Ectodermal cell (in vitro differentiated cells): ENCODE data around the gene CADPS.

Experiments
- H3K27ac ChIP-seq: 2 replicates; pipeline ENCODE4 v1.7.0; 2013; ENCODE audit warnings: mild to moderate bottlenecking, low read depth, low read length; ENCODE audit not compliant: insufficient read depth, poor library complexity, severe bottlenecking
- H3K27me3 ChIP-seq: 2 replicates; pipeline ENCODE4 v1.7.0; 2013; ENCODE audit warnings: mild to moderate bottlenecking, low read length; ENCODE audit not compliant: insufficient read depth, control insufficient read depth, poor library complexity, severe bottlenecking
- H3K36me3 ChIP-seq: one replicate; pipeline ENCODE4 v1.7.0; 2013; ENCODE audit warnings: low read length; ENCODE audit not compliant: control insufficient read depth, insufficient read depth
- H3K4me1 ChIP-seq: one replicate; pipeline ENCODE4 v1.7.0; 2013; ENCODE audit warnings: low read length; ENCODE audit not compliant: control insufficient read depth, insufficient read depth
- H3K4me3 ChIP-seq: 2 replicates; pipeline ENCODE4 v1.7.0; 2013; ENCODE audit warnings: low read depth, low read length, control low read depth; ENCODE audit not compliant: insufficient read depth
- H3K9me3 ChIP-seq: 2 replicates; pipeline ENCODE4 v1.7.0; 2013; ENCODE audit warnings: mild to moderate bottlenecking, low read length, moderate library complexity; ENCODE audit not compliant: control insufficient read depth
- WGBS, 2 experiments: methylation state at CpG; one replicate each; pipeline ENCODE4 v1.1.7; 2013; ENCODE audit warnings: missing lambda C conversion rate in 2 of 2; 5-methylcytosine and 5-hydroxymethylcytosine counted together

The CADPS gene

DNA sequence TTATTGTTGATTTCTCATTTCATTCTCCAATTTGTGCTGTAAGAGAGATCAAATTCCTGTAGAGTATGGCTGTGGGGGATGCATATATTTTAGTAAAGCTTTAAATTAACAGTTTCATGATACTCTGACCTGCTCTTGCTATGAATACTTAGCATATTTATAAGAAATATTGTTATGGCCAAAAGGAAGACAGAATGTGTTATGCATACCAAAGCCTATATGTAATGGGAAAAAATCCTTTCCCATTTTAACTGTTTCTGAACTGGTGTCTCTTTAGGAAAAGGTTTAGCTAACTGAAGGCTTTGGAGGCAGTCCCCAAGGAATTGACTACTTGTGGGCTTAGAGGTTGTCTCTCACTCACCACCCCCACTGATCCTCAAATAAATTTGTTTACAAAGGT, 59.2 kb downstream of the CADPS start:
- Histone ChIP-seq H3K36me3 (no peaks in the 10 kb centered on the region), H3K9me3 (no peaks in the 10 kb centered on the region), H3K4me1 (no peaks in the 10 kb centered on the region), H3K27ac (no peak overlapping the region), H3K27me3 (no peaks in the 10 kb centered on the region), H3K4me3 (no peak overlapping the region)

DNA sequence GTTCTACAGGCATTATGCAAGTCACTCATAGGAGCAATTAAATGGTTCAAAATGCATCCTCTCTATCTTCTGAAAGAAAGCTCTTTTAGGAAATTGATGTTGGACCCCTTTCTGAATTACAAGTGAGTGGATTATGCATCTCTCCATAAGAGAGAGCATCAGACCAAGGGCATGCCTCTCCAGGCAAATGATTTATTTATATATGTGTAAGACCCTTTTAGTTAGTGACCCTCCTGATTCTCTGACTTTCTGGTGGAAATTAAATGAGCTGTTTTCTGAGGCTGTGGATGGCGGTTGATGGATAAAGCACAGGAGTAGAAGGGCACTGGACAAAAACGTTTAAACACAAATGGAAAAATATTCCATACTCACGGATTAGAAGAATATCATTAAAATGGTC, 62.6 kb downstream of the CADPS start:
- H3K36me3 ChIP-seq: no peaks in the 10 kb centered on the region
- H3K9me3 ChIP-seq: no peaks in the 10 kb centered on the region
- WGBS, 2 experiments: 92% methylated on average over 3 of the region's 3 CpGs
- H3K27me3 ChIP-seq: no peaks in the 10 kb centered on the region
- no peaks in the 10 kb centered on the region for H3K4me1 ChIP-seq
- no peak overlapping the region for H3K4me3 ChIP-seq
- H3K27ac ChIP-seq: no peak overlapping the region

GRCh38 chr3:62811119-62811518, 64.1 kb downstream of the CADPS start:
- H3K4me1 ChIP-seq: no peaks in the 10 kb centered on the region
- no peaks in the 10 kb centered on the region for H3K36me3 ChIP-seq
- no peaks in the 10 kb centered on the region for H3K27me3 ChIP-seq
- no peaks in the 10 kb centered on the region for H3K9me3 ChIP-seq
- H3K27ac ChIP-seq: no peak overlapping the region
- H3K4me3 ChIP-seq: no peak overlapping the region

DNA sequence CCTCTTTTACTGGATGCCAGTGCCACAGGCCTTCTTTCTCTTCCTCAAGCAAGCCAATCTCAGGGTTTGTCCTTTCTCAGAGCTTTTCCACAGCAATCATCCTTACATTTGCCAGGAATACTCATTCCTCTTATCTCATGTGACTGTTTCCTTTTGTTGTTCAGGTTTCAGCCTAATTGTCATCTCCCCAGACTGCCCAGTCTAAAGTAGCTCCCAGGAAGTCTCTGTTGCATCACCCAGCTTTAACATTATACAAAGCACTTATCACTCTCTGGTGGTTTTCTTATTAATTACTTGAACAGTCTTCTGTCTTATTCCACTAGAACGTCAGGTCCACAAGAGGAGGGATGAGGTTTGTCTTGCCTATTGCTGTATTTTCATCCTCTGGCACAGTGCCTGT, 65.8 kb downstream of the CADPS start:
- Histone ChIP-seq H3K36me3 (no peaks in the 10 kb centered on the region), H3K27me3 (no peaks in the 10 kb centered on the region), H3K4me3 (no peak overlapping the region), H3K27ac (no peak overlapping the region), H3K9me3 (no peaks in the 10 kb centered on the region), H3K4me1 (peaks cover 14% of the 10 kb centered on the region)
- 100% methylated on average over 1 of the region's 1 CpG for WGBS, 2 experiments

DNA sequence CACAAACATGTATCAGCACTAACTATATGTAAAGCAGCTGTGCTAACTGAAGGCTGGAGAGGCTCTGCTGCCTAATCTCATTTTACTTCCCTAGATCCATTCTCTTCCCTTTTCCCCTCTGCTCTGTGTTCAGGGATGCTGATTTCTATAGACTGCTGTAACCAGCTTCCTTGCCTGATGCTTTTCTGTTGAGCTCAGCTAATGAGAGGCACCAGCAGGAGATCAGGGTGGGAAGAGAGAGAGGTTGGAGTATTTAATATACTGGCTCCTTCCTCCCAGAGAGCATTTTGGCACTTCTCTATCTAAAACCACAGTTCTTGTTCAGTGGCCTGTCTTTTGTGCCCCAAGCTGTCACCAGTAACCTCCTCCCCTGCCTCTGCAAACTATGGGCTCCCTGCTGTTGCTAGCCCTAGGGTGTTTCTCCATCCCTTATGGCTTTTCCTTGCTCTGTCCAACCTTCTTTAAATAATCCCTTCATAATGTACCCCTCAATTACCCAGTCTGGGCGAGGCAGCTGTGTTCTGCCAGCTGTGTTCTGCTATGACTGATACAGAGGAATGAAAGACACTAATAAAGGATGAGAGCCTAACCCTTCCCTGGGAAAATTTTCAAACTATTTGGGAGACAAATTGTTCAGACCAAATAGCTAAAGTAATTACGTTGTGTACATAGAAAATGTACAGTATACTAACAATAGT, 69.5 kb downstream of the CADPS start:
- Histone ChIP-seq H3K36me3 (no peaks in the 10 kb centered on the region), H3K27ac (peak overlapping the region; percentile 12), H3K4me1 (peaks cover 17% of the 10 kb centered on the region), H3K9me3 (no peaks in the 10 kb centered on the region), H3K4me3 (no peak overlapping the region), H3K27me3 (no peaks in the 10 kb centered on the region)
- 37 to 56% methylated on average over 1 of the region's 2 CpGs for WGBS, 2 experiments

GRCh38 chr3:62805106-62805505, 70.1 kb downstream of the CADPS start:
- H3K36me3 ChIP-seq: no peaks in the 10 kb centered on the region
- WGBS, 2 experiments: 79 to 84% methylated on average over 5 of the region's 5 CpGs
- H3K27me3 ChIP-seq: no peaks in the 10 kb centered on the region
- peak overlapping the region; percentile 12 for H3K27ac ChIP-seq
- peaks cover 17% of the 10 kb centered on the region for H3K4me1 ChIP-seq
- no peak overlapping the region for H3K4me3 ChIP-seq
- H3K9me3 ChIP-seq: no peaks in the 10 kb centered on the region

- no peak overlapping the region for H3K4me3 ChIP-seq
- no peaks in the 10 kb centered on the region for H3K27me3 ChIP-seq
- no peaks in the 10 kb centered on the region for H3K36me3 ChIP-seq
- H3K4me1 ChIP-seq: peaks cover 17% of the 10 kb centered on the region
- no peak overlapping the region for H3K27ac ChIP-seq
- no peaks in the 10 kb centered on the region for H3K9me3 ChIP-seq
- WGBS, 2 experiments: 72 to 73% methylated on average over 2 of the region's 2 CpGs
Measured at GRCh38 chr3:62803276-62803675, 71.9 kb downstream of the CADPS start.

DNA sequence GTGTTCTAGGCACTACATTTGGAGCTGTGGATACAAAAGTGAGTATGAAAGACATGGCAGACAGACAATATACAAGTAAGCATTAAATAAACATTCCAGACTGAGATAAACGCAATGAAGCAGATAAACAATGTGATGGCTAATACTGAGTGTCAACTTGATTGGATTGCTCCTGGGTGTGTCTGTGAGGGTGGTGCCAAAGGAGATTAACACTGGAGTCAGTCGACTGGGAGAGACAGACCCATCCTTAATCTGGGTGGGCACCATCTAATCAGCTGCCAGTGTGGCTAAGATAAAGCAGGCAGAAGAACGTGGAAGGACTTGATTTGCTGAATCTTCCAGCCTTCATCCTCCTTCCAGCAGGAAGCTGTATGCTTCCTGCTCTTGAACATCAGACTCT, 77.2 kb downstream of the CADPS start:
- no peaks in the 10 kb centered on the region for H3K27me3 ChIP-seq
- no peaks in the 10 kb centered on the region for H3K4me1 ChIP-seq
- 83 to 86% methylated on average over 3 of the region's 3 CpGs for WGBS, 2 experiments
- no peak overlapping the region for H3K4me3 ChIP-seq
- no peaks in the 10 kb centered on the region for H3K9me3 ChIP-seq
- no peak overlapping the region for H3K27ac ChIP-seq
- no peaks in the 10 kb centered on the region for H3K36me3 ChIP-seq

- no peaks in the 10 kb centered on the region for H3K36me3 ChIP-seq
- H3K27me3 ChIP-seq: no peaks in the 10 kb centered on the region
- no peak overlapping the region for H3K27ac ChIP-seq
- no peaks in the 10 kb centered on the region for H3K4me1 ChIP-seq
- no peak overlapping the region for H3K4me3 ChIP-seq
- H3K9me3 ChIP-seq: no peaks in the 10 kb centered on the region
- WGBS, 2 experiments: 0 to 100% methylated on average over 1 of the region's 3 CpGs
Measured at GRCh38 chr3:62797132-62797531, 78.1 kb downstream of the CADPS start.

GRCh38 chr3:62795978-62796657, 79.1 kb downstream of the CADPS start:
- Histone ChIP-seq H3K27ac (no peak overlapping the region), H3K36me3 (no peaks in the 10 kb centered on the region), H3K4me3 (no peak overlapping the region), H3K4me1 (no peaks in the 10 kb centered on the region), H3K9me3 (no peaks in the 10 kb centered on the region), H3K27me3 (no peaks in the 10 kb centered on the region)
- WGBS, 2 experiments: 82 to 93% methylated on average over 2 of the region's 2 CpGs
